Mammary epithelial cell (primary cell): ENCODE data around the gene SENP6.

Experiments
- EZH2 ChIP-seq: IDR thresholded peaks from 2 replicates; pipeline ENCODE4 v1.6.1; 2012; ENCODE audit warnings: low read length, inconsistent platforms, borderline replicate concordance
- TF ChIP-seq, protein P1 (sequence below), 2 donors: IDR thresholded peaks in 1 of 2; conservative IDR thresholded peaks in 1 of 2; 2 replicates each; pipeline ENCODE4 v1.5.1; 2011 to 2012; ENCODE audit warnings: inconsistent platforms in 2 of 2, low read length in 2 of 2, mild to moderate bottlenecking in 2 of 2, control low read depth in 1 of 2, low read depth in 1 of 2; ENCODE audit not compliant: insufficient read depth in 1 of 2; ENCODE audit errors: extremely low read depth in 1 of 2

DNA sequence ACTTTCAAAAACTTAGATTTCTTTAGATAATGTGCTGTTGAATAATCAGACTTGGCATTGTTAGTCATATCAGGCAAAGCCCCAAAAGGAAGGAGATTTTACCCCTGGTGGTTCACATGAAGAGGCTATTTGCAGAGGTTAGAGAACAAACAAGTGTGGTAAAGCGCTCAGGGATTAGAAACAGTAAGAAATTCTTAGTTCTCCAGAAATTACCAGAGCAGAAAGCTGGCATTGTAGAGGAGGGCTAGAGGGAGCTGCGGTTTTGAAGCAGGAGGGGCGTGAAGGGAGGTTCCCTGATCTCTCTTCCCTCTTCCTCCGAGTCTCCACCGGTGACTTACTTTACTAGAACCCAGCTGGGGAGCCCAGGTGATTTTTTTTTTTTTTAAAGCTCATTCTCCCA lies 157.5 kb downstream of the SENP6 start:
- TF ChIP-seq, protein P1, sequence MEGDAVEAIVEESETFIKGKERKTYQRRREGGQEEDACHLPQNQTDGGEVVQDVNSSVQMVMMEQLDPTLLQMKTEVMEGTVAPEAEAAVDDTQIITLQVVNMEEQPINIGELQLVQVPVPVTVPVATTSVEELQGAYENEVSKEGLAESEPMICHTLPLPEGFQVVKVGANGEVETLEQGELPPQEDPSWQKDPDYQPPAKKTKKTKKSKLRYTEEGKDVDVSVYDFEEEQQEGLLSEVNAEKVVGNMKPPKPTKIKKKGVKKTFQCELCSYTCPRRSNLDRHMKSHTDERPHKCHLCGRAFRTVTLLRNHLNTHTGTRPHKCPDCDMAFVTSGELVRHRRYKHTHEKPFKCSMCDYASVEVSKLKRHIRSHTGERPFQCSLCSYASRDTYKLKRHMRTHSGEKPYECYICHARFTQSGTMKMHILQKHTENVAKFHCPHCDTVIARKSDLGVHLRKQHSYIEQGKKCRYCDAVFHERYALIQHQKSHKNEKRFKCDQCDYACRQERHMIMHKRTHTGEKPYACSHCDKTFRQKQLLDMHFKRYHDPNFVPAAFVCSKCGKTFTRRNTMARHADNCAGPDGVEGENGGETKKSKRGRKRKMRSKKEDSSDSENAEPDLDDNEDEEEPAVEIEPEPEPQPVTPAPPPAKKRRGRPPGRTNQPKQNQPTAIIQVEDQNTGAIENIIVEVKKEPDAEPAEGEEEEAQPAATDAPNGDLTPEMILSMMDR (conservative IDR thresholded peaks at IDR 0.05 in 1 of 2, IDR thresholded peaks at IDR 0.05 in 1 of 2; ENCODE audit: extremely low read depth in 1 of 2, insufficient read depth in 1 of 2, low read depth in 1 of 2, low read length in 2 of 2) = no peak
- no peak for TF ChIP-seq EZH2
